ENCODE results near the gene PPM1A. TPM values are rescaled to one million over a fixed set of nuclear protein-coding genes. Genes with fewer than 3 reads are reported as not detected.
A peak's percentile ranks its signal among the peaks of the same experiment; 100 is the strongest.

The PPM1A gene
- total and polyA plus RNA-seq, 2 of the 13 experiments (the other 11 are each of a cell fraction or from before 2014, with no cell fraction given), result 23.3 to 29.8 TPM

DNA sequence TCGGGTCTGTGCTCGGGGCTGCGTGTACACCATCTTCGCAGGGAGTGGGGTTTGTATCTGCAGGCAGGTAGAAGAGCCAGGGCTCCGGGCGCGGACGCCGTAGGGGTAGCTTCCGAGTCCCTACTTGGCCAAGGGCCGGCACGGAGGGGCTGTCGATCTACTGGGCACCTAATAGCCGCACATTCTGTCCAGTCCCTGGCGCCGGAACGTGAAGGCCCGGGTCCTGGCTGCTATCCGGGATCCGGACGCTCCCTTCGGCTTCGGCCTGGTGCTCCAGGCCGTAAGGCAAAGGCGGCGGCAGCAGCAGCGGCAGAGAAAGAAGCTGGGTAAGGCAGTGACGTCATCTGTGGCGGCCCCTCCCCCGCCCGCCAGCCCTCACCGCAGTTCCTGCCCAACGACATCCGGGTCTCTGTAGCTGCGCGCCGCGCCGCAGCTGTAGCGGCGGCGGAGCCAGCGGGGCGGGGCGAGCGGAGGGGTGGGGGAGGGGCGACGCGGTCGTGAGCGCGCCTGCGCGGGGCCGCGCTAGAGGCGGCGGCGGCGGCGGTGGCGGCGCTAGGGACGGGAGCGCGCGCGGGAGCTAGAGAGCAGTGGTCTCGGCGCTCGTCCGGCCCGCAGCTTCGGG, at the start of gene PPM1A (continued):
- TF ChIP-seq ZNF770 (CRISPR knock-in tag; IDR thresholded peaks at IDR 0.05), result no peak; the same call in 1 of the 2 replicates
- TF ChIP-seq CREB1 (IDR thresholded peaks at IDR 0.05), result peak; percentile 99
- peak; percentile 84 for TF ChIP-seq CREB1 (CRISPR knock-in tag; IDR thresholded peaks at IDR 0.05)
- TF ChIP-seq AHR (CRISPR knock-in tag; IDR thresholded peaks at IDR 0.05), result 0 out of 2 replicates have a peak, but pooled peaks have one; percentile 3
- no peak for TF ChIP-seq MTF1 (CRISPR knock-in tag; IDR thresholded peaks at IDR 0.05)
- TF ChIP-seq, protein P1, sequence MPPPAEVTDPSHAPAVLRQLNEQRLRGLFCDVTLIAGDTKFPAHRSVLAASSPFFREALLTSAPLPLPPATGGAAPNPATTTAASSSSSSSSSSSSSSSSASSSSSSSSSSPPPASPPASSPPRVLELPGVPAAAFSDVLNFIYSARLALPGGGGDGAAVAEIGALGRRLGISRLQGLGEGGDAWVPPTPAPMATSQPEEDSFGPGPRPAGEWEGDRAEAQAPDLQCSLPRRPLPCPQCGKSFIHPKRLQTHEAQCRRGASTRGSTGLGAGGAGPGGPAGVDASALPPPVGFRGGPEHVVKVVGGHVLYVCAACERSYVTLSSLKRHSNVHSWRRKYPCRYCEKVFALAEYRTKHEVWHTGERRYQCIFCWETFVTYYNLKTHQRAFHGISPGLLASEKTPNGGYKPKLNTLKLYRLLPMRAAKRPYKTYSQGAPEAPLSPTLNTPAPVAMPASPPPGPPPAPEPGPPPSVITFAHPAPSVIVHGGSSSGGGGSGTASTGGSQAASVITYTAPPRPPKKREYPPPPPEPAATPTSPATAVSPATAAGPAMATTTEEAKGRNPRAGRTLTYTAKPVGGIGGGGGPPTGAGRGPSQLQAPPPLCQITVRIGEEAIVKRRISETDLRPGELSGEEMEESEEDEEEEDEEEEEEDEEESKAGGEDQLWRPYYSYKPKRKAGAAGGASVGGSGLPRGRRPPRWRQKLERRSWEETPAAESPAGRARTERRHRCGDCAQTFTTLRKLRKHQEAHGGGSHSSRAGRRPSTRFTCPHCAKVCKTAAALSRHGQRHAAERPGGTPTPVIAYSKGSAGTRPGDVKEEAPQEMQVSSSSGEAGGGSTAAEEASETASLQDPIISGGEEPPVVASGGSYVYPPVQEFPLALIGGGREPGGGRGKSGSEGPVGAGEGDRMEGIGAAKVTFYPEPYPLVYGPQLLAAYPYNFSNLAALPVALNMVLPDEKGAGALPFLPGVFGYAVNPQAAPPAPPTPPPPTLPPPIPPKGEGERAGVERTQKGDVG (CRISPR knock-in tag; IDR thresholded peaks at IDR 0.05; ENCODE audit: borderline replicate concordance), result no peak
- TF ChIP-seq SIX4 (CRISPR knock-in tag; IDR thresholded peaks at IDR 0.05), result peak; percentile 47; the same call in 1 of the 2 replicates
- TF ChIP-seq HINFP (CRISPR knock-in tag; IDR thresholded peaks at IDR 0.05; ENCODE audit: low read depth), result peak; percentile 31; the same call in 1 of the 2 replicates
- TF ChIP-seq, protein P2, sequence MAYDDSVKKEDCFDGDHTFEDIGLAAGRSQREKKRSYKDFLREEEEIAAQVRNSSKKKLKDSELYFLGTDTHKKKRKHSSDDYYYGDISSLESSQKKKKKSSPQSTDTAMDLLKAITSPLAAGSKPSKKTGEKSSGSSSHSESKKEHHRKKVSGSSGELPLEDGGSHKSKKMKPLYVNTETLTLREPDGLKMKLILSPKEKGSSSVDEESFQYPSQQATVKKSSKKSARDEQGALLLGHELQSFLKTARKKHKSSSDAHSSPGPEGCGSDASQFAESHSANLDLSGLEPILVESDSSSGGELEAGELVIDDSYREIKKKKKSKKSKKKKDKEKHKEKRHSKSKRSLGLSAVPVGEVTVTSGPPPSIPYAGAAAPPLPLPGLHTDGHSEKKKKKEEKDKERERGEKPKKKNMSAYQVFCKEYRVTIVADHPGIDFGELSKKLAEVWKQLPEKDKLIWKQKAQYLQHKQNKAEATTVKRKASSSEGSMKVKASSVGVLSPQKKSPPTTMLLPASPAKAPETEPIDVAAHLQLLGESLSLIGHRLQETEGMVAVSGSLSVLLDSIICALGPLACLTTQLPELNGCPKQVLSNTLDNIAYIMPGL (CRISPR knock-in tag; IDR thresholded peaks at IDR 0.05; ENCODE audit: borderline replicate concordance in 1 of 2, low read depth in 1 of 2), result peak in 1 of 2 experiments; percentile 68; a peak in 3 of 4 replicates
- TF ChIP-seq KLF6 (CRISPR knock-in tag; IDR thresholded peaks at IDR 0.05), result 0 out of 2 replicates have a peak, but pooled peaks have one; percentile 50
- no peak for TF ChIP-seq ZFAT (CRISPR knock-in tag; conservative IDR thresholded peaks at IDR 0.05)
- no peak for TF ChIP-seq TSC22D2 (CRISPR knock-in tag; IDR thresholded peaks at IDR 0.05; ENCODE audit: borderline replicate concordance)
- TF ChIP-seq ATF5 (CRISPR knock-in tag; IDR thresholded peaks at IDR 0.05; ENCODE audit: low read depth), result no peak
- TF ChIP-seq NFRKB (IDR thresholded peaks at IDR 0.05), result no peak
- TF ChIP-seq, protein P3, sequence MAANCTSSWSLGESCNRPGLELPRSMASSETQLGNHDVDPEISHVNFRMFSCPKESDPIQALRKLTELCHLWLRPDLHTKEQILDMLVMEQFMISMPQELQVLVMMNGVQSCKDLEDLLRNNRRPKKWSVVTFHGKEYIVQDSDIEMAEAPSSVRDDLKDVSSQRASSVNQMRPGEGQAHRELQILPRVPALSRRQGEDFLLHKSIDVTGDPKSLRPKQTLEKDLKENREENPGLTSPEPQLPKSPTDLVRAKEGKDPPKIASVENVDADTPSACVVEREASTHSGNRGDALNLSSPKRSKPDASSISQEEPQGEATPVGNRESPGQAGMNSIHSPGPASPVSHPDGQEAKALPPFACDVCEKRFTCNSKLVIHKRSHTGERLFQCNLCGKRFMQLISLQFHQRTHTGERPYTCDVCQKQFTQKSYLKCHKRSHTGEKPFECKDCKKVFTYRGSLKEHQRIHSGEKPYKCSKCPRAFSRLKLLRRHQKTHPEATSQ (CRISPR knock-in tag; IDR thresholded peaks at IDR 0.05; ENCODE audit: borderline replicate concordance), result no peak
- no peak for TF ChIP-seq SIN3B (IDR thresholded peaks at IDR 0.05; ENCODE audit: low read length)
